ENCODE data around the gene RMP24.
"Not testable (repeated sequence)": the region's sequence is repeated elsewhere in the genome, so short reads cannot be mapped to it uniquely, and the experiment has no call there.

RMP24 gene

GRCh38 chr18:35968278-35968880, 4.1 kb upstream of the RMP24 start:
- DNase-seq (ENCODE audit: low read depth): no peak

- DNase-seq (ENCODE audit: low read depth): no peak
Measured at GRCh38 chr18:35969676-35970075, 2.8 kb upstream of the RMP24 start.

GRCh38 chr18:35971661-35972196, 750 bp upstream of the RMP24 start:
- DNase-seq (ENCODE audit: low read depth): no peak

- DNase-seq (ENCODE audit: low read depth): no peak
Measured at GRCh38 chr18:35973650-35974049, 1.2 kb downstream of the RMP24 start.

- DNase-seq (ENCODE audit: low read depth): no peak
Measured at GRCh38 chr18:35974181-35974580, 1.7 kb downstream of the RMP24 start.

- DNase-seq (ENCODE audit: low read depth): no peak
Measured at GRCh38 chr18:35979112-35979511, 6.6 kb downstream of the RMP24 start.

GRCh38 chr18:35982409-35983114, 10.1 kb downstream of the RMP24 start:
- no peak for DNase-seq (ENCODE audit: low read depth)

- no peak for DNase-seq (ENCODE audit: low read depth)
Measured at GRCh38 chr18:35983147-35983546, 10.7 kb downstream of the RMP24 start.

- DNase-seq (ENCODE audit: low read depth): no peak
Measured at GRCh38 chr18:35983818-35984217, 11.3 kb downstream of the RMP24 start.

GRCh38 chr18:35991696-35992095, 19.2 kb downstream of the RMP24 start:
- DNase-seq (ENCODE audit: low read depth): no peak

GRCh38 chr18:35993013-35993412, 20.5 kb downstream of the RMP24 start:
- no peak for DNase-seq (ENCODE audit: low read depth)

GRCh38 chr18:35998967-35999366, 26.5 kb downstream of the RMP24 start:
- no peak for DNase-seq (ENCODE audit: low read depth)

- no peak for DNase-seq (ENCODE audit: low read depth)
Measured at GRCh38 chr18:35999925-36000324, 27.4 kb downstream of the RMP24 start.

GRCh38 chr18:36006997-36007396, 34.5 kb downstream of the RMP24 start:
- no peak for DNase-seq (ENCODE audit: low read depth)

- DNase-seq (ENCODE audit: low read depth): no peak
Measured at GRCh38 chr18:36009214-36009613, 36.7 kb downstream of the RMP24 start.

- DNase-seq (ENCODE audit: low read depth): no peak
Measured at GRCh38 chr18:36012891-36013290, 40.4 kb downstream of the RMP24 start.

GRCh38 chr18:36015629-36016028, 43.1 kb downstream of the RMP24 start:
- no peak for DNase-seq (ENCODE audit: low read depth)

GRCh38 chr18:36017232-36017631, 44.8 kb downstream of the RMP24 start:
- no peak for DNase-seq (ENCODE audit: low read depth)

- DNase-seq (ENCODE audit: low read depth): no peak
Measured at GRCh38 chr18:36020174-36020711, 47.8 kb downstream of the RMP24 start.

GRCh38 chr18:36023336-36023735, 50.9 kb downstream of the RMP24 start:
- DNase-seq (ENCODE audit: low read depth): no peak

- DNase-seq (ENCODE audit: low read depth): not testable (repeated sequence)
Measured at GRCh38 chr18:36024241-36024640, 51.8 kb downstream of the RMP24 start.

- no peak for DNase-seq (ENCODE audit: low read depth)
Measured at GRCh38 chr18:36025025-36025424, 52.5 kb downstream of the RMP24 start.

- DNase-seq (ENCODE audit: low read depth): no peak
Measured at GRCh38 chr18:36028859-36029258, 56.4 kb downstream of the RMP24 start.

Data from stimulated activated CD8-positive, alpha-beta memory T cell treated with anti-CD3 and anti-CD28 coated beads, Interleukin-15, amount 100 ng/mL, for 24 hours (primary cell).